ENCODE results near the gene ZNF425.

- TF ChIP-seq CTCF (conservative IDR thresholded peaks at IDR 0.05) (no peak), ZFX (IDR thresholded peaks at IDR 0.05) (no peak)
Observed at GRCh38 chr7:149075286-149075685, 50.8 kb downstream of the ZNF425 start.
